HEK293T (cell line): ENCODE measurements around the gene CEP170.

Source experiments
- CTCF ChIA-PET: fragments of 350-600 bp; formaldehyde crosslinking; extraction: SDS; loops from one replicate; lab custom pipeline; 2021; ENCODE audit warnings: antibody characterized with exemption, inconsistent platforms; lab: Yijun Ruan, JAX
- POLR2A ChIA-PET: fragments of 350-600 bp; formaldehyde crosslinking; extraction: SDS; loops from one replicate; lab custom pipeline; 2020; ENCODE audit warnings: antibody characterized with exemption, inconsistent platforms; lab: Yijun Ruan, JAX
- DNase-seq: peaks from one replicate; pipeline ENCODE4 v3.0.0; 2012; ENCODE audit warnings: mixed read lengths; ENCODE audit errors: extremely low spot score
- ARNT ChIP-seq: fragments of 450-650 bp; IDR thresholded peaks from 2 replicates; pipeline ENCODE4 v1.6.1; 2017; ENCODE audit warnings: mild to moderate bottlenecking
- BHLHE40 ChIP-seq: fragments of 450-650 bp; IDR thresholded peaks from 2 replicates; pipeline ENCODE4 v1.6.1; 2016; ENCODE audit warnings: mild to moderate bottlenecking, moderate library complexity, borderline replicate concordance
- CTBP1 ChIP-seq: fragments of 450-650 bp; IDR thresholded peaks from 2 replicates; pipeline ENCODE4 v1.6.1; 2016; ENCODE audit warnings: borderline replicate concordance
- ELF4 ChIP-seq: fragments of 450-650 bp; IDR thresholded peaks from 2 replicates; pipeline ENCODE4 v1.6.1; 2017; ENCODE audit warnings: antibody characterized with exemption
- FOXA1 ChIP-seq: fragments of 450-650 bp; IDR thresholded peaks from 2 replicates; pipeline ENCODE4 v1.6.1; 2016; ENCODE audit warnings: mild to moderate bottlenecking
- FOXK2 ChIP-seq: fragments of 450-650 bp; IDR thresholded peaks from 2 replicates; pipeline ENCODE4 v1.6.1; 2016; ENCODE audit warnings: mild to moderate bottlenecking
- FOXM1 ChIP-seq: fragments of 450-650 bp; IDR thresholded peaks from 2 replicates; pipeline ENCODE4 v1.6.1; 2017; ENCODE audit warnings: mild to moderate bottlenecking, borderline replicate concordance
- HDGF ChIP-seq: fragments of 450-650 bp; IDR thresholded peaks from 2 replicates; pipeline ENCODE4 v1.6.1; 2017; ENCODE audit warnings: antibody characterized with exemption, borderline replicate concordance
- L3MBTL2 ChIP-seq: fragments of 450-650 bp; conservative IDR thresholded peaks from 2 replicates; pipeline ENCODE4 v1.6.1; 2016; ENCODE audit warnings: mild to moderate bottlenecking
- LEF1 ChIP-seq: fragments of 450-650 bp; IDR thresholded peaks from 2 replicates; pipeline ENCODE4 v1.6.1; 2017; ENCODE audit warnings: mild to moderate bottlenecking, borderline replicate concordance
- NFRKB ChIP-seq: fragments of 450-650 bp; IDR thresholded peaks from 2 replicates; pipeline ENCODE4 v1.6.1; 2016; ENCODE audit warnings: mild to moderate bottlenecking, moderate library complexity
- SP1 ChIP-seq: fragments of 450-650 bp; IDR thresholded peaks from 2 replicates; pipeline ENCODE4 v1.6.1; 2017
- SUZ12 ChIP-seq: fragments of 450-650 bp; IDR thresholded peaks from 2 replicates; pipeline ENCODE4 v1.6.1; 2016; ENCODE audit warnings: mild to moderate bottlenecking
- TARDBP ChIP-seq: fragments of 450-650 bp; IDR thresholded peaks from 2 replicates; pipeline ENCODE4 v1.6.1; 2016
- ZNF384 ChIP-seq: fragments of 450-650 bp; IDR thresholded peaks from 2 replicates; pipeline ENCODE4 v1.6.1; 2016
- TF ChIP-seq, protein P1 (sequence below): fragments of 450-650 bp; IDR thresholded peaks from 2 replicates; pipeline ENCODE4 v1.6.1; 2016

CEP170 gene

GRCh38 chr1:243286409-243287122, 31.5 kb upstream of the CEP170 start:
- no peak for DNase-seq
- no peak for TF ChIP-seq FOXM1
- TF ChIP-seq BHLHE40, result no peak
- no peak for TF ChIP-seq NFRKB
- no peak for TF ChIP-seq FOXA1
- no peak for TF ChIP-seq CTBP1
- TF ChIP-seq LEF1, result no peak
- TF ChIP-seq ZNF384, result no peak
- POLR2A ChIA-PET, result no interaction called here
- CTCF ChIA-PET, result interaction anchor here (0.5 kb wide), 1 partner anchor 13 kb away, joined by 4 read pairs; no protein-coding TSS in a partner anchor

GRCh38 chr1:243281672-243282071, 26.6 kb upstream of the CEP170 start:
- CTCF ChIA-PET, result interaction anchor here (0.6 kb wide), 1 partner anchor 1177 kb away, joined by 3 read pairs; no protein-coding TSS in a partner anchor
- POLR2A ChIA-PET, result no interaction called here
- DNase-seq, result no peak
- no peak for TF ChIP-seq L3MBTL2
- TF ChIP-seq CTBP1, result no peak
- TF ChIP-seq HDGF, result no peak
- TF ChIP-seq SP1, result no peak
- no peak for TF ChIP-seq FOXA1
- no peak for TF ChIP-seq SUZ12
- no peak for TF ChIP-seq ELF4
- TF ChIP-seq FOXK2, result no peak
- no peak for TF ChIP-seq TARDBP
- TF ChIP-seq ZNF384, result no peak
- no peak for TF ChIP-seq ARNT
- TF ChIP-seq, protein P1, sequence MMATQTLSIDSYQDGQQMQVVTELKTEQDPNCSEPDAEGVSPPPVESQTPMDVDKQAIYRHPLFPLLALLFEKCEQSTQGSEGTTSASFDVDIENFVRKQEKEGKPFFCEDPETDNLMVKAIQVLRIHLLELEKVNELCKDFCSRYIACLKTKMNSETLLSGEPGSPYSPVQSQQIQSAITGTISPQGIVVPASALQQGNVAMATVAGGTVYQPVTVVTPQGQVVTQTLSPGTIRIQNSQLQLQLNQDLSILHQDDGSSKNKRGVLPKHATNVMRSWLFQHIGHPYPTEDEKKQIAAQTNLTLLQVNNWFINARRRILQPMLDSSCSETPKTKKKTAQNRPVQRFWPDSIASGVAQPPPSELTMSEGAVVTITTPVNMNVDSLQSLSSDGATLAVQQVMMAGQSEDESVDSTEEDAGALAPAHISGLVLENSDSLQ, result no peak

- ChIA-PET POLR2A (no interaction called here), CTCF (interaction anchor here (0.7 kb wide), 1 partner anchor 11 kb away, joined by 3 read pairs; no protein-coding TSS in a partner anchor)
- TF ChIP-seq TARDBP, result no peak
- TF ChIP-seq, protein P1, result peak; percentile 71
- no peak for DNase-seq
Observed at GRCh38 chr1:243280571-243281129, 25.6 kb upstream of the CEP170 start.

GRCh38 chr1:243275316-243275715, 20.2 kb upstream of the CEP170 start:
- no peak for TF ChIP-seq FOXM1
- TF ChIP-seq FOXA1, result no peak
- TF ChIP-seq ARNT, result no peak
- TF ChIP-seq FOXK2, result no peak
- TF ChIP-seq, protein P1, result no peak
- TF ChIP-seq ELF4, result no peak
- TF ChIP-seq CTBP1, result no peak
- no peak for TF ChIP-seq BHLHE40
- TF ChIP-seq L3MBTL2, result no peak
- no peak for TF ChIP-seq SUZ12
- no peak for TF ChIP-seq TARDBP
- no peak for TF ChIP-seq ZNF384
- no peak for TF ChIP-seq LEF1
- no peak for TF ChIP-seq NFRKB
- no peak for TF ChIP-seq SP1
- TF ChIP-seq HDGF, result no peak
- ChIA-PET POLR2A (no interaction called here), CTCF (interaction anchor here (0.7 kb wide), 1 partner anchor 437 kb away, joined by 3 read pairs; no protein-coding TSS in a partner anchor)
- no peak for DNase-seq

DNA sequence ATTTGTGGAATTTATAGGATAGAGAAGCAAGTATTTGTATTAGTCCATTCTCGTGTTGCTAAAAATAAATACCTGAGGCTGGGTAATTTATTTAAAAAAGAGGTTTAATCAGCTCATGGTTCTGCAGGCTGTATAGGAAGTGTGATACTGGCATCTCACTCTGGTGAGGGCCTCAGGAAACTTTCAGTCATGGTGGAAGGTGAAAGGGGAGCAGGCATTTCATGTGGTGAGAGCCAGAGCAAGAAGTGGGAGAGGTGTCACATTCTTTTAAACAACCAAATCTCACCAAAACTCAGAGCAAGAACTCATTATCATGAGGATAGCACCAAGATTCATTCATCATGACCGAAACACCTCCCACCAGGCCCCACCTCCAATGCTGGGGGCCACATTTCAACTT, 18.9 kb upstream of the CEP170 start:
- CTCF ChIA-PET, result interaction anchor here (0.6 kb wide), 1 partner anchor 13 kb away, joined by 4 read pairs; no protein-coding TSS in a partner anchor
- TF ChIP-seq, protein P1, result no peak
- TF ChIP-seq NFRKB (no peak), SUZ12 (no peak), ARNT (no peak), CTBP1 (no peak), L3MBTL2 (no peak), SP1 (no peak), FOXM1 (no peak), ZNF384 (no peak), HDGF (no peak), BHLHE40 (no peak), TARDBP (no peak), FOXA1 (no peak), LEF1 (no peak), ELF4 (no peak), FOXK2 (no peak)
- DNase-seq, result no peak
- POLR2A ChIA-PET, result no interaction called here
